CD4-positive, alpha-beta T cell treated with Interleukin-17A for 4 hours (primary cell): ENCODE results near the gene ZNF48.
"Not testable (repeated sequence)": the region's sequence is repeated elsewhere in the genome, so short reads cannot be mapped to it uniquely, and the experiment has no call there.

Source experiments
- DNase-seq: peaks from one replicate; pipeline ENCODE4 v3.0.0-alpha.2; 2020; ENCODE audit warnings: mixed read lengths

The ZNF48 gene

DNA sequence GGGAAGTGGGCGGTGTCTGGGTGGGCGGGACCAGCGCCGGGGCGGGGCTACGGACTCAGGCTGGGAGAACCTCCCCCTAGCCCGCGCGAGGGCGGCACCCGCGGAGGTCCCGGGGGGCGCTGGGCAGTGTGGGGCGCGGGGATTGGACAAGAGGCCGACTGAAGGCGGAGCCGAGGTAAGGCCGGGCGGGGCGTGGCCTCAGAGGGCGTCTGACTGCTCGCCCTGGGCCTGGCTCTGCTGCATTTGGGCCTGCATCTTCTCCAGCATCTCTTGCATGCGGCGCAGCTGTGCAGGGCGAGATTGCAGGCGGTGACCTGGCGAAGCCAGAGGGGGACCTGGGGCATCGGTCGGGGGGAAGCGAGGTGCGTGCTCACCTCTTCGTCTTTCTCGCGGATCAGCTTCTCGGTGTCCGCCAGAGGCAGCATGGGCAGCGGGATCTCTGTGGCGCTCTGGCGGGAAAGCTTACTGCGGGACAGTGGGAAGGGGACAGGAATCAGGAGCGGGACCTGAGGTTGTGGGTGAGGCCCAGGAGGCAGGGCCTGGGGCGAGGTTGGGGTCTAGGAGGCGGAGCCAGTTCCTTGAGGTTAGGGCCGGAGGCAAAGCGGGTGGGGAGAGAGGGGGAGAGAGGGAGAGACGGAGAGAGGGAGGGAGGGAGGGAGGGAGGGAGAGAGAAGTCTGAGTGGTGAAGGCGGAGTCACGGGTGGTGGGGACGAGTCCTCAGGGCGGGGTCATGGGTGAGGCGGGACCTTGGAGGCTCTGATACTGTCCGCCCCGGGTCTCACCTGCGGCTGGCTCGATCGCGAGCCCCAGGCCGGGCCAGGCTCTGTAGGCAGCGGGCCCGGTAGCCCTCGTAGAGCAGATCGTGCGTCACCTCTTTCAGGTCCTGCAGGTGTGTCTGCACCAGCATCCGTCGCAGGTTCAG lies 16.7 kb upstream of the ZNF48 start:
- peak; percentile 100 for DNase-seq

DNA sequence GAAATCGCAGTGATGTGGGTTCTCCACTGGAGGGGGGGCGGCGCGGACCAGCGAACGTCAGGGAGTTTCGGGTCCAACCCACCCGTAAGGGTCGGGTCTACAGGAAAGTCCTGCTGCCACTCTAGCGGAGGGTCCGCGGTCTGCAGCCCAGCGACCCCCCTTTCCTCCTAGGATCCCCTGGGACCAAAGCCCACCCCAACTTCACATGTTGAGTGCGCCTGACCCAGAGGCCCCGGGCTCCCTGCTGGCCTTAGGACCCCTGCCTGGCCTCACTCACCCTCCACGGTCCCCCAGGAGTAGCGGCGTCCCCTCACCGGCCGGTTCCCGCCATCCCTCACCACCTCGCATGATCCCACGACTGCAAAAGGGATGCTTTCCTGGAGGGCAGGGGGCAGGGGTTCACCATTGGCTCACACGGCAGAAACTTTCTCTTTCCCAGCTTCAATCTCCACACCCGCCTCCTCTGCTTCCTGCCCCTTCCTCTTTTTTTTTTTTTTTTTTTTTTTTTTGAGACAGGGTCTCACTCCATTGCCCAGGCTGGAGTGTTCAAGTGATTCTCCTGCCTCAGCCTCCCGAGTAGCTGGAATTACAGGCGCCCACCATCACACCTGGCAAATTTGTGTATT lies 15.9 kb upstream of the ZNF48 start:
- DNase-seq = no peak

DNA sequence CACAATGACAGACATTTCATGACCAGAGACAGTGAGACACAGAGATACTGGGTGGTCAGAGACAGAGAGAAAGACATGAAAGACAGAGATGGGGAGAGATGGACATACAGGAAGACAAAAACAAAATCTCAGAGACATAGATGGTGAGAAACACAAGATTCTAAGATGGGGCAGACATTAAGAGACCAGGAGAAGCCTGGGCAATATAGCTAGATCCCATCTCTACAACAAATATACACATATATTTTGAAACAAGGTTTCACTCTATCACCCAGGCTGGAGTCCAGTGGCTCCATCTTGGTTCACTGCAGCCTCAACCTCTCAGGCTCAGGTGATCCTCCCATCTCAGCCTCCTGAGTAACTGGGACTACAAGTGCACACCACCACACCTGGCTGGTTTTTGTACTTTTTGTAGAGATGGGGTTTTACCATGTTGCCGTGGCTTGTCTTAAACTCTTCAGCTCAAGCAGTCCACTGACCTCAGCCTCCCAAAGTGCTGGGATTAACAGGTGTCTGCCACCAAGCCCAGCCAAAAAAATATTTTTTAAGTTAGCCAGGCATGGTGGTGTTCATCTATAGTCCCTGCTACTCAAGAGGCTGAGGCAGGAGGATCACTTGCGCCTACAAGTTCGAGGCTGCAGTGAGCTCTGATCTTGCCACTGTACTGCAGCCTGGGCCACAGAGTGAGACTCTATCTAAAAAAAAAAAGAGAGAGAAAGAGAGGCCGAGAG lies 15.0 kb upstream of the ZNF48 start:
- DNase-seq = no peak

DNA sequence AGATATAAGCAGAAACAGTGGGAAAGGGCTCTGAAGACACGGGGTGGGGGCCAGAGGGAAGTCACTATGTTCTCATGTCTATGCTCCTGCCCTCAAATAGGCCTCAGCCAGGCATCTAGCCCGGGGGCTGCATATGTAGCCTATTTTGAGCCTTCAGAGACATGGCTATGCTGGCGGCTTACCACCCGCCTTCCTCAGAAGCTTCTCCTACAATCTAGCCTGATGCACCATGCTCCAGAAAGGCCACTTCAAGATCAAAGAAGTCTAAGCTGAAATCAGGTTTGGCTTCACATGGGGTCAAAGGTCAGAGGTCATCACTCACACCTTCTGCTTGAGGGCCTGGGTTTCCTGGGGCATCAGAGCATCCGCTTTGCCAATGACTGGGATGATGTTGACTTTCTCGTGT lies 14.4 kb upstream of the ZNF48 start:
- DNase-seq = no peak

DNA sequence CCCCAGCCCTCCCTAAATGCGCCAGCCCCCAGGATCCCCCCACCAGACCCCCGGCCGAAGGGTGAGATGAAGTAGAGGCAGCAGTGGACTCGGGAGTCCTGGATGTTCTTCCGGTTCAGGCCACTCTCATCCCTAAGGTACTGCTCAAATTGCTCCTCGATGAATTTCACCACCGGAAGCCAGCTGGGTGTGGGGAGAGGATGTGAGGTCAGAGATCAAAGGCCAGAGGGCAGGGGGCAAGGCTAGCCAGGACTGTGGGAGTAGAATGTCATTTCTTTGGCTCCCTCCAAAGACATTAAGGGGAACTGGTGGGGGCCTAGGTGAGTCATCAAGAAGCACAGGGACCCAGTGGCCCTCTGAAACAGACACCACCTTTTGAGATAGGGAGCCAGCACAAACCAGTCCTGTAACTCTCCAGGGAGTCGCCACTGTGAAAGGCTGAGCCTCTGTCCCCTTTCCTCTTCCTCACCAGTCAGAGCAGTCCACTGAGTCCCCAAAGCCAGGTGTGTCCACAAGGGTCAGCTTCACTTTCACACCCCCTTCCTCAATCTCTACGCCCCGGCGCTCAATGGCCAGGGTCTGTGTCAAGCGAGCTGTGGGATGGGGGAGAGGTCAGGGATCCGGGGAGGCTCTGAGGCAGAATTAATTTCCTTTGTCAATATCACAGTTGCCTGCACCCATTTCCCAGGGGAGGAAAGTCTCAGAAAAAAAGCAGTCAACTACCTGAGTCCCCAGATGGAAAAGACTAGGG lies 13.8 kb upstream of the ZNF48 start:
- DNase-seq = peak; percentile 62

DNA sequence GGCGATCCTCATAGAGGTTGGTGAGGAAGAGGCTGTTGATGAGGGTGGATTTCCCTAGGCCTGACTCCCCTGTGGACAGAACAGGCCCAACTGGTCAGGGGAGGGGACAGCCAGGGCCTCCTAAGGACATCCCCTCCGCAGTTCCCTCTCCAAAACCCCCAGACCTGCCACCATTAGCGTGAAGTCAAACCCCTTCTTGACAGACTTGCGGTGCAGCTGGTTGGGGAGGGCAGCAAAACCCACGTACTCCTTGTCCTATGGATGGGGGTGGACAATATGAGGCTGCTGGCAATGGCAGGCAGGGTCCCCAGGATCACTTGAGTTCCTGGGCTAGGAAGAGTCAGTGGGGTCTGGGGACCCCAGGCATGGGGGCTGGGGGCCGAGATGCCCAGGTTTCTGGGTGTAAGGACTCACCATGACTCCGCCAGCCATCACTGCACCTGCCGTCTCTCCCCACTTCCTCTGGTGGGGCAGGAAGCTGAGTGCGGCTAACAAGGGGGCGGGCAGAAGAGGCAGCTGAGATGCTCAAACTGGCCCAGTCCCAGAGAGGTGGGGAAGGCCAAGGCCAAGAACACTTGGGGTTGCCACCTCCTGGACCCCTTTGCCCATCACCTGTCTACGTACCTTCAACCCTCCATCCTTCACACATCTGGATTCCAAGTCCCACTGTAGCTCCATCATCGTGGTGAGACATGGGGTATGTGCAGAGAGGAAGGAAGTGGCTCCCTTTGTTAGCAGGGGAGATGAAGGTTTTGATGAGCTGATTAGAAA lies 12.9 kb upstream of the ZNF48 start, which contains the start of gene SEPTIN1:
SEPTIN1 (minus strand) TSS at position 451 of the 771 bp plus-strand sequence; CDS start at position 432, 19 bp downstream.
- DNase-seq = peak; percentile 85

DNA sequence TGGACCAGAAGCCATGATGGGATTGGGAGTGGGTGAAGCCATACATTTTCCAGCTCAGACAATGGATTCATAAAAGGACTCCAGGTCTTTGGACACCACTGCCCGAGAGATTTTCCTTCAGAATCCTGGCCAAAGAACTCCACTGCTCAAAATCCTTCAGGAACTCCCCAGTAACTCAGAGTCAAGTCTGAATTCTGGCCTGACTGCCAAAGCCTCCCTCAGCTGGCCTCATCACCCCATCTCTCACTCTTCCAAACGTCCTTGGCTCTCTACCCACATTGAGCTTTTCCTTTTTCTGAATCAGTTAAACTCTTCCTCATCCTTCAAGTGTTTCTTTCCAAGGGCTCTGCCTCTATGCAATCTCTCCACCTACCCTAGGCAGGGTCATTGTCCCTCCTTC lies 11.7 kb upstream of the ZNF48 start:
- DNase-seq = no peak

DNA sequence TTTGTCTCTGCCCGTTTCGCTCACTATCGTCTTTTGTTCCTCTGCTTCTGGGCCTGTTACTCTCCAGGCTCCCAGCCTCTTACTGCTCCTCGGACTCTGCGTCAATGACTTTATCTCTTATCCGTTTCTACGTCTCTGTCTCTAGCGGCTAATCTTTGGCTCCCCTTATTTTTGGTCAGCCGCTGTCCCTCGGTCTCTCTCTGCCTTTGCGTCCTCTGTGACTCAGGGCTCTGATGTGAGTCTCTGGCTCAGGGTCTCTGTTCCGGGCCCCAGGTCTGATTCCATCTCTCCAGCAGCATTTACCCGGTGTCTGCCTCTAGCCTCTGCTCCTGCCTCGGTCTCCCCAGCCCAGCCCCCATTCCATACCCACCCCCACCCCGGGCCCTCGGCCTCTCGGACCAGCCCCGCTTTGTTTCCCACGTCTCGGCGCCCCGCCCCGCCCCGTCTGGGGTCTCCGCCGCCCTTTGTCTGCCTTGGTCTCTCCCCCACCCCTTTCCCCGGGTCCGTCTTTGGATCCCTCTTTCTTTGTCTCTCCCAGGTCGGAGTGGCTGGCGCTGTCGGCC lies 547 bp upstream of the ZNF48 start:
- DNase-seq = no peak

DNA sequence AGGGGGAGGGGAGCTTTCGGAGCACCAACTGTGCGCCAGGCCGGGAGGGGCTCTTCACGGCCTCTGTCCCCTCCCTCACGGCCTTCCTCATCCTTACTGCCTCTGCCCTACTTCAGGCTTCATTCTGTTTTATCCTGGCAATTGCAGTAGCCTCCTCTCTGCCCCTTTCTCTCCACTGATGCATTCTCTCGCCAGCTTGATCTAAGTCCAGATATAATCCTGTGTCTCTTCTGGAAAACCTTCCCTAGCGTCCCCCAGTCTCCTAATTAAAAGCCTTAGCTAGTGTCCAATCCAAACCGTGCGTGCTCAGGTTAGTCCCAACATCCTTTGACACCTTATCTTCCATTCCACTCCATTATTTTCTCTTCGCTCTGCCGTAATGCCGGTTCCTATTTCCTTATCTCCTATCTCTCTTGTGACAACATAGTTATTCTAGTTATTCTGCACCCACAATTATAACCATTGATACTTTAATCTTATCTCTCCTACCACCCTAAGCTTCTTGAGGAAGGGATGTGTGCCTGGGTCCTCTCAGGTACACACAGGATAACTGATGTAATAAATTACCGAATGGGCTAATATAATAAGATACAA lies 869 bp downstream of the ZNF48 start:
- DNase-seq = no peak

DNA sequence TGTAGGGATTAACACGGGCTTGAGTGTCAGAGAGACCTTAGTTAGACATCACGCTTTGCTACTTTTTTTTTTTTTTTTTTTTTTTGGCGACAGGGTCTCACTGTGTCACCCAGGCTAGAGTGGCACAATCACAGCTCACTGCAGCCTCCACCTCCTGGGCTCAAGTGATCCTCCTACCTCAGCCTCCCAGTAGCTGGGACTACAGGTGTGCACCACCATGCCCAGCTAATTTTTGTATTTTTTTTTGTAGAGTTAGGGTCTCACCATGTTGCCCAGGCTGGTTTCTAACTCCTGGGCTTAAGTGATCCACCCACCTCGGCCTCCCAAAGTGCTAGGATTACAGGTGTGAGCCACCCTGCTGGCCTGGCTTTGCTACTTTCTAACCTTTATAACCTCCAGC lies 1.4 kb downstream of the ZNF48 start:
- not testable (repeated sequence) for DNase-seq

DNA sequence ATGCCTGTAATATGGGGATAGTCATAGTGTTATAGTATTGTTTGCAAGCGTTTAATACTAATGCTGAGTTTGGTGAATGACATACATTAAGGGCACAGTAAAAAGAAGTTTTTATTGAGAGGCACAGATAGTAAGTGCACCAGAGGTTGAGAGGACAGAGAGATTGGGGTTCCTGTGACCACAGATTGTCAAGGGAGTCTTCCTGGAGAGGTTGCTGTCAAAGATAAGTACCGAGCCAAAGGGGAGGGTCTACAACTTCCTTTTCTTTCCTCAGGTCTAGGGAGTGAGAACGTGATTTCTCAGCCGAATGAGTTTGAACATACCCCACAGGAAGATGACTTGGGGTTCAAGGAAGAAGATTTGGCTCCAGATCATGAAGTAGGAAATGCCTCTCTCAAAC lies 1.8 kb downstream of the ZNF48 start:
- DNase-seq = no peak

DNA sequence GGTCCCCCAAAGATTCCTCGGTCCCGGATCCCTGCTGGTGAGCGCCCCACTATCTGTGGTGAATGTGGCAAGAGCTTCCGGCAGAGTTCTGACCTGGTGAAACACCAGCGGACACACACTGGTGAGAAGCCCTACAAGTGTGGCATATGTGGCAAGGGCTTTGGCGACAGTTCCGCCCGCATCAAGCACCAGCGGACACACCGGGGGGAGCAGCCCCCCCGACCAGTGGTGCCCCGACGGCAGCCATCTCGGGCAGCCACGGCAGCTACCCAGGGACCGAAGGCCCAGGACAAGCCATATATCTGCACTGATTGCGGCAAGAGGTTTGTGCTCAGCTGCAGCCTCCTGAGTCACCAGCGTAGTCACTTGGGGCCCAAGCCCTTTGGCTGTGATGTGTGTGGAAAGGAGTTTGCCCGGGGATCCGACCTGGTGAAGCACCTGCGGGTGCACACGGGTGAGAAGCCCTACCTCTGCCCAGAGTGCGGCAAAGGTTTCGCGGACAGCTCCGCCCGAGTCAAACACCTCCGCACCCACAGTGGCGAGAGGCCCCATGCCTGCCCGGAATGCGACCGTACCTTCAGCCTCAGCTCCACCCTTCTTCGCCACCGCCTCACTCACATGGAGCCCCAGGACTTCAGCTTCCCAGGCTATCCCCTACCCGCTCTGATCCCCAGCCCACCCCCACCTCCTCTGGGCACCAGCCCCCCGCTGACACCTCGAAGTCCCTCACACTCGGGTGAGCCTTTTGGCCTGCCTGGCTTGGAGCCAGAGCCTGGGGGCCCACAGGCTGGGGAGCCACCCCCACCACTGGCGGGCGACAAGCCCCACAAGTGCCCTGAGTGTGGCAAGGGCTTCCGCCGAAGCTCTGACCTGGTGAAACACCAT lies 2.8 kb downstream of the ZNF48 start:
- DNase-seq = no peak

DNA sequence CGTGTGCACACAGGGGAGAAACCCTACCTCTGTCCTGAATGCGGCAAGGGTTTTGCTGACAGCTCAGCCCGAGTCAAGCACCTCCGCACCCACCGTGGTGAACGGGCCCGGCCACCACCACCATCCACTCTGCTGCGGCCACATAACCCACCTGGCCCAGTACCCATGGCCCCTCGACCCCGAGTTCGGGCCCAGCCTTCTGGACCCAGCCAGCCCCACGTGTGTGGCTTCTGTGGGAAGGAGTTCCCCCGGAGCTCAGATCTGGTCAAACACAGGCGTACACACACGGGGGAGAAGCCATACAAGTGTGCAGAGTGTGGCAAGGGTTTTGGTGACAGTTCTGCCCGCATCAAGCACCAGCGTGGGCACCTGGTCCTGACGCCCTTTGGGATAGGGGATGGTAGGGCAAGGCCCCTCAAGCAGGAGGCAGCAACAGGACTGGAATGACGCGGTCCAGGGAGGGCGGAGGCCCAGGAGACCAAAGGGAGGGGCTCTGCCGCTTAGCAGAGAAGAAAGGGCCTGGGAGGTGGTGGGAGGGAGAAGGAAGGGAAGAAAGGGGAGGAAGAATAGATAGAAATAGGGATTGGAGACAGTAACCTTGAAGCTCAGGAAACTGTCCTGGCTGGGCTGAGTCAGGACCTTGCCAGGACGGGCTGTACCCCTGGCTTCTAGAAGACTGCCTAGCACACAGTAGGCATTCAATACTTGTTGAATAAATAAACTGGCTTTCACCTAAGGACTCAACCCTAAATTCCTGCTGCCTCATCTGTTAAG lies 3.6 kb downstream of the ZNF48 start:
- no peak for DNase-seq

DNA sequence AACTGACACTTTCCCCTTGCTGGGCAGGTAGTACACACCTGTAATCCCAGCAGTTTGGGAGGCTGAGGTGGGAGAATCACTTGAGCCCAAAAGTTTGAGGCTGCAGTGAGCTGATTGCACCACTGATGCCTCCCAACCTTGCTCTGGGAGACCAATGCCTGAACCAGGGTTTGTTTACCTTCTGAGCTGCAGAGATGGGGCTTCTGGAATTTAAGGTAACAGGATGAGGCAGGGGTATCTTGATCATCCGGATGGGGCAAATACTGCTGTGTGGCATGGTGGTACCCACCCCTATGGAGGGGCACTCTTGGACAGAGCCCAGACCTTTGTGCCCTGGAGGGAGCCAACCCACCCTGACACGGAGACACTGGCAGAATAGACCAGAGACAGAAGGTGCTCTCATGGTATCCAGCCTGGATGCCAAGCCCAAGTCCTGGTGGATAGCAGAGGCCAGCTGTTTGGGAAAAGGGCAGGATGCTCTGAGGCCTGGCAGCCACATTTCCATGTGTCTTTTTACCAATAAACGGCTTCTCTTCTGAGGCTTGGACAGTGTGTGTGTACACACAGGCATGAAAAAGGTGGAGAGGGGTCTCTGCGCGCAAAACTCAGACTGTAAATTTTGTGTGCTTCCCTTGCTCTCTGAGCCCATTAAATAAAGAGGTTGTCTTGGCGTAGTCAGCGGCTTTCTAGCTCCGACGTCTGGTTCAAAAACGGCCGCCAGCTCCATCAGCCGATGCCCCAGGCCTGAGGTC lies 4.4 kb downstream of the ZNF48 start:
- DNase-seq = no peak

DNA sequence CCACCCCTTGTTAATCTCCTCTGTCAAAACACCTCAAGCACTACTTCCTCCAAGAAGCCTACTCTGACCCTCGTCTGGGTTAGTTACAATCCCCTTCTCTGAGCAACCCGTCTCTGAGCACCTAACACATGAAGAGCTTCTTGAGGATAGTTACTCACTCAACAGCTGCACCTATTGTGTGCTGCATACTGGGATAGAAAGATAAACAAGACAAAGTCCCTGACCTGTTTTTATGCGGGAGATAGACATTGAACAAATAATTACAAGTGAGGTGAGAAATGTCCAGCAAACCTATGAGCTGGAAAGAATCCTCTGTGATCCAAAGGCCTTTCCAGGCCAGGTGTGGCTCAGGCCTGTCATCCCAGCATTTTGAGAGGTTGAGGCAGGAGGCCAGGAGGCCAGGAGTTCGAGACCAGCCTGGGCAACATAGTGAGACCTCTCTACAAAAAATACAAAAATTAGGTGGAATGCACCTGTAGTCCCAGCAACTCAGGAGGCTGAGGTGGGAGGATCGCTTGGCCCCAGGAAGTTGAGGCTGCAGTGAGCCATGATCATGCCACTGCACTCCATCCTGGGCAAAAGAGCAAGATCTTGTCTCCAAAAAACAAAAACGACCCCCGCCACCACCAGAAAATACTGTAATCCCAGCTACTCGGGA lies 6.7 kb downstream of the ZNF48 start:
- no peak for DNase-seq

DNA sequence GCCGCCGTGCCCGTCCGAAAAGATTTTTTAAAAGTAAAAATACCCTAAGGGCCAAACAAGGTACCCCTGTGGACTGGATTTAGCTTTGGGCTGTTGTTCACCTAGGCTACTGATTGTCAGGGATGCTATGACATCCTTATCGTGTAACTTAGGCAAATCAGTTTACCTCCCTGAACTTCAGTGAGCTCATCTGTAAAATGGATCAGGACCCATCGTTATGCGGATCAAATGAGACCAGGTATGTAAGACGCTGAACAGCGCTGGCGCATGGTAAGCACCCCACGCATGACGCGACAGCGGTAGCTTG lies 11.5 kb downstream of the ZNF48 start:
- DNase-seq = no peak

DNA sequence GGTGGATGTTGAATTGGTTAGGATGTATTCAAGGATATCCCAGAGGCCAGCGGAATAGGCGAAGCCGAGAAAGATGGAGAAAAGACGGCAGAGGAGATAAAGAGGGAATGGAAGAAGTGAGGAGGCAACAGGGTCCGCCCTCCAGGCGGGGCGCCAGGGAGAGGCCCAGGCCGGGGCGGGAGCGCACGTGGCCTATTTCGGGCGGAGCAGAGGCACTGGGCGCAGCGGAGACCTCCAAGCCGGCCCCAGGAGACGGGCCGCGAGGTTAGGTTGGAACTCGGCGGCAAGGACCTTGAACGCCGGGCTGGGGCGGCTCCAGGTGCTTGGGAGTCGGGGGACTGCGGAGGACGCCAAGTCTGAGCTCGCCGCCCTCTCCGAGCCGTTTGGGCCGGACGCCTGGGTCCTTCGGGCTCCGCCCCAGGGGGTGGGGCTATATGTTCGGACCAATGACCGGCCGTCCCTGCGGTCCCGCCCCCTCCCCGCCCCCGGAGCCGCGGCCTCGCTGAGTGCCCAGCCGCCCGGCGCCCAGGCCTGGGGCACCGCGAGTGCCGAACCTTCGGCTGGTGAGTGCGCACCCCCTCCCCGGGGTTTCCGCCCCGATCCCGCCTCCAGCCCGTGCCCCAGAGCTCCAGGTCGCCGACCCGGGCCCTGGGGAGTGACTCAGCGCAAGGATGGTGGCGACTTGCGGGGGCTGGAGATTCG lies 12.0 kb downstream of the ZNF48 start, which contains the start of gene ZNF771:
ZNF771 (plus strand) TSS at position 505 of the 702 bp plus-strand sequence. CDS start 448 bp downstream, outside the sequence.
- peak; percentile 97 for DNase-seq
